Right lobe of liver (tissue), 6 donors: ENCODE results near the gene ADGRE2. TPM values are rescaled to one million over a fixed set of nuclear protein-coding genes. Genes with fewer than 3 reads are reported as not detected.

Source experiments
- ATAC-seq, 4 donors: fragments of 200-7000 bp; cut with Tn5 transposase; one replicate each; pipeline ENCODE4 v1.9.1; 2020; ENCODE audit warnings: mild to moderate bottlenecking in 4 of 4, moderate library complexity in 4 of 4
- DNase-seq, 3 donors: peaks; one replicate each; pipeline ENCODE4 v3.0.0-alpha.2; 2020
- H3K27ac ChIP-seq, 3 donors: fragments of 200-600 bp; one replicate each; pipeline ENCODE4 v1.8.0; 2022
- H3K27me3 ChIP-seq, 2 donors: fragments of 200-600 bp; one replicate each; pipeline ENCODE4 v1.8.0; 2022
- H3K36me3 ChIP-seq, 4 donors: fragments of 200-600 bp; sonication (generic) in 1 of 4; one replicate each; pipeline versions ENCODE4 v1.5.1 to v1.8.0; 2017 to 2022; ENCODE audit warnings: control low read depth in 1 of 4
- H3K4me1 ChIP-seq, 4 donors: fragments of 200-600 bp; sonication (generic) in 1 of 4; one replicate each; pipeline versions ENCODE4 v1.5.1 to v1.8.0; 2017 to 2022; ENCODE audit warnings: control low read depth in 1 of 4
- H3K4me3 ChIP-seq, 3 donors: fragments of 200-600 bp; one replicate each; pipeline ENCODE4 v1.8.0; 2022
- H3K9me3 ChIP-seq, 4 donors: fragments of 200-600 bp; sonication (generic) in 1 of 4; one replicate each; pipeline versions ENCODE4 v1.5.1 to v1.8.0; 2017 to 2022; ENCODE audit warnings: control low read depth in 1 of 4
- POLR2A ChIP-seq: fragments of 450-650 bp; IDR thresholded peaks from one replicate; pipeline ENCODE4 v1.6.1; 2017; ENCODE audit warnings: antibody characterized with exemption, mild to moderate bottlenecking
- WGBS: methylation state at CpG from one replicate; pipeline ENCODE4 v1.1.6; 2018; ENCODE audit warnings: low coverage, low lambda C conversion rate; ENCODE audit not compliant: insufficient coverage; ENCODE audit errors: missing lambda C conversion rate; 5-methylcytosine and 5-hydroxymethylcytosine counted together
- intact Hi-C, 2 donors: fragments of 100-400 bp; cut with DNase I; formaldehyde crosslinking; loops; one replicate each; pipeline versions ENCODE4 v1.11.2 to v1.14.1; 2022
- total RNA-seq, 6 experiments: library from RNA; depleted of rRNA in 2 of 6; stranded (reverse); fragments of >200 nt in 2 of 6; fragmentation: NEBNext Ultra II Directional in 3 of 6; extraction: Animal tissue kit (Norgen Biotek cat#: 25700) in 3 of 6; gene quantifications; one replicate each; pipeline versions ENCODE4 v1.1.0 to v1.2.4, GENCODE V29; 2016 to 2023
- TF ChIP-seq, protein P1 (sequence below), 4 donors: fragments of 200-600 bp in 3 of 4; fragments of 450-650 bp in 1 of 4; IDR thresholded peaks; one replicate each; pipeline versions ENCODE4 v1.5.1 to v1.8.0; 2016 to 2022; ENCODE audit warnings: antibody characterized with exemption in 4 of 4, mild to moderate bottlenecking in 2 of 4
- donor health status: DM: no; HTN: yes; CAD: no.
- donor health status: DM: no; HTN: no; CAD: no.
- donor health status: DM: no; HTN: no; CAD: no.
- donor health status: DM: no; HTN: yes; CAD: no.
- donor health status: DM: no; HTN: yes; CAD: no.

Gene ADGRE2
- total RNA-seq, 6 experiments from 2014 or later = 1.6 to 5.7 (median 1.9) TPM

DNA sequence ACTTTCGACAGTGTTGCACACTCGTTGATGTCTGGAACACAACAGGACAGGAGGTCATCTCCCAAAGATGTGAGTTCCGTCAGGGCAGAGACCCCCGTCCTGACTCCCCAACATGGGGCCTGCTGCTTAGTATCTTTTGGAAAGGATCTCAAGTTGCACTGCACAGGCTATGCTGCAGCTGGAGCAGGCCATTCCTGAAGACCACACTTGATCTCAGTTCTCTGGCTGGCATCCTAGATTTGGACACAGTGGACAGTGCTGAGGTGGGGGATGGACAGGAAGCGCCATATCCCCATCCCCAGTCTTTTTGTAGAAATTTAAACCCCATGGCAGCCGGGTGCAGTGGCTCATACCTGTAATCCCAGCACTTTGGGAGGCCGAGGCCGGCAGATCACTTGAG lies 5.9 kb downstream of the ADGRE2 start:
- peak in 1 of 3 donors; percentile 14 for DNase-seq
- TF ChIP-seq POLR2A = no peak
- TF ChIP-seq, protein P1, sequence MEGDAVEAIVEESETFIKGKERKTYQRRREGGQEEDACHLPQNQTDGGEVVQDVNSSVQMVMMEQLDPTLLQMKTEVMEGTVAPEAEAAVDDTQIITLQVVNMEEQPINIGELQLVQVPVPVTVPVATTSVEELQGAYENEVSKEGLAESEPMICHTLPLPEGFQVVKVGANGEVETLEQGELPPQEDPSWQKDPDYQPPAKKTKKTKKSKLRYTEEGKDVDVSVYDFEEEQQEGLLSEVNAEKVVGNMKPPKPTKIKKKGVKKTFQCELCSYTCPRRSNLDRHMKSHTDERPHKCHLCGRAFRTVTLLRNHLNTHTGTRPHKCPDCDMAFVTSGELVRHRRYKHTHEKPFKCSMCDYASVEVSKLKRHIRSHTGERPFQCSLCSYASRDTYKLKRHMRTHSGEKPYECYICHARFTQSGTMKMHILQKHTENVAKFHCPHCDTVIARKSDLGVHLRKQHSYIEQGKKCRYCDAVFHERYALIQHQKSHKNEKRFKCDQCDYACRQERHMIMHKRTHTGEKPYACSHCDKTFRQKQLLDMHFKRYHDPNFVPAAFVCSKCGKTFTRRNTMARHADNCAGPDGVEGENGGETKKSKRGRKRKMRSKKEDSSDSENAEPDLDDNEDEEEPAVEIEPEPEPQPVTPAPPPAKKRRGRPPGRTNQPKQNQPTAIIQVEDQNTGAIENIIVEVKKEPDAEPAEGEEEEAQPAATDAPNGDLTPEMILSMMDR (IDR thresholded peaks at IDR 0.05) = no peak
- intact Hi-C loops = no loop called here

DNA sequence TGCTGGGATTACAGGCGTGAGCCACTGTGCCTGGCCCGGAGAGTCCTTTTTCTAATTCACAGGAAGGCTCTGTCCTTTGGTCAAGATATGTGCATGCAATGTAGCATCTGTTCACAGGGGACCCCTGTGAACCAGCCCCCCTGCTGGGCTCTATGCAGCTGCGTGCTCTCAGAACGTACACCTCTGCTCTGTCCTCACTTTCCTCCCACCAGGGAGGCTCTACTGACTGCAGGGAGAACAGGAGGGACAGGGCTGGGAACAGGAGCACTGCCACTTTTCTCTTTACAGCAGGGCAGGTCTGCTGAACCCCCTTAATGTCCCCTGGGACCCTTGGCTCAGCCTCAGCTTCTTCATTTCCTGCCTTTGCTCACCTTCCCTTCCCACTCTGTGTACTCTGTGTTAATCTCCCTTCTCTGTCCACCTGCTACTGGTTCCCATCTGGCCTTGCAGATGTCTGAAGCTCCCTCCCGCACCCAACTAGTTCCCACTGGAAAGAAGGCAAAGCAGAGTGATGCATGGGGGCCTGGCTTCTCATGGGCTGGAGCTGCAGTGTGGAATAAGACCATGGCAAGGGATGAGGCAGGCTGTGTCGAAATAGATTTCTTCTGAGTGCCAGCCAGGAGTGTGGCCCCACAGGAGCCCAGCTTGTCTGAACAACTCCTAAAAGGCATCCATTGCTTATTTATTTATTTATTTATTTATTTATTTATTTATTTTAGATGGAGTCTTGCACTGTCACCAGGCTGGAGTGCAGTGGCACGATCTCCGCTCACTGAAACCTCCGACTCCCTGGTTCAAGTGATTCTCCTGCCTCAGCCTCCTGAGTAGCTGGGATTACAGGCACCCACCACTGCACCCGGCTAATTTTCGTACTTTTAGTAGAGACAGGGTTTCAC lies 7.2 kb downstream of the ADGRE2 start:
- Histone ChIP-seq H3K36me3 (no peaks in the 10 kb centered on the region), H3K9me3 (no peaks in the 10 kb centered on the region), H3K4me1 (no peaks in the 10 kb centered on the region), H3K27me3 (no peaks in the 10 kb centered on the region), H3K27ac (no peak overlapping the region), H3K4me3 (no peak overlapping the region)
- intact Hi-C loops = no loop called here
- 40% methylated on average over 4 of the region's 11 CpGs for WGBS
- DNase-seq (peak in 2 of 3 donors; percentile 8 to 31), ATAC-seq (no peak)
- TF ChIP-seq, protein P1 (IDR thresholded peaks at IDR 0.05) = no peak
- TF ChIP-seq POLR2A = no peak

More for the DNA sequence above, 5.9 kb downstream of the ADGRE2 start:
- H3K27ac ChIP-seq = no peak overlapping the region
- 0% methylated on average over 2 of the region's 8 CpGs for WGBS
- no peak overlapping the region for H3K4me3 ChIP-seq
- H3K9me3 ChIP-seq = no peaks in the 10 kb centered on the region
- no peaks in the 10 kb centered on the region for H3K27me3 ChIP-seq
- H3K36me3 ChIP-seq = no peaks in the 10 kb centered on the region
- ATAC-seq = no peak
- no peaks in the 10 kb centered on the region for H3K4me1 ChIP-seq

DNA sequence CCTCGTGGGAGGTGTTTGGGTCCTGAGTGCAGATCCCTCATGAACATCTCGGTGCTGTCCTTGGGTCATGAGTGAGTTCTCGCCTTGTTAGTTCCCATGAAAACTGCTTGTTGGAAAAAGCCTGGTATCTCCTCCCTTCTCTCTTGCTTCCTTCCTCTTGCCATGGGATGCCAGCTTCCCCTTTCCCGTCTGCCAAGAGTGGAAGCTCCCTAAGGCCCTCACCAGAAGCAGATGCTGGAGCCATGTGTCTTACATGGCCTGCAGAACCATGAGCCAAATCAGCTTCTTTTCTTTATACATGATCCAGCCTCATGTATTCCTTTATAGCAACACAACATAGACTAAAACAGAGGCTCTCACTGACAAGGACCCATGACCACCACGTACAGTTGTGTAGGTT lies 8.2 kb downstream of the ADGRE2 start:
- intact Hi-C loops = no loop called here
- Histone ChIP-seq H3K27me3 (no peaks in the 10 kb centered on the region), H3K4me3 (no peak overlapping the region), H3K4me1 (no peaks in the 10 kb centered on the region), H3K9me3 (no peaks in the 10 kb centered on the region), H3K36me3 (no peaks in the 10 kb centered on the region), H3K27ac (no peak overlapping the region)
- ATAC-seq (no peak), DNase-seq (no peak)
- TF ChIP-seq, protein P1 (IDR thresholded peaks at IDR 0.05) = no peak
- TF ChIP-seq POLR2A = no peak
- WGBS = 58% methylated on average over 2 of the region's 5 CpGs

DNA sequence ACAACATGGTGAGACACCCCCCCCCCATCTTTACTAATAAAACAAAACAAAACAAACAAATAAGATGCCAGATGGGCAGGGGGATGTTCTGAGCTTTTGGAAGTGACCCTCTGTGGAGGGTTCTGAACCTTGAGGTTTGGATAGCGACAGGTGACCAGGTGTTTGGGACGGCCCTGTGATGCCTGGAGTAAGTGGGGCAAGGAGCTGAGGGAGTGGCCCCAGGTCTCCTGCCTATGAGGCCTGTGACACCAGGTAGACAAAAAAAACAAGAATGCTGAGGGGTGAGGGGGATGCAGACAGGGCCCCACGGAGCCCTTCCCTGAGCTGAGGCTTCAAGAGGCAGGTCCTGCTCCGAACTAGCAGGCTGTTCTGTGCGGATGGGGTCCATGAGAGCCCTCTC lies 9.2 kb downstream of the ADGRE2 start:
- no peak for TF ChIP-seq POLR2A
- TF ChIP-seq, protein P1 (IDR thresholded peaks at IDR 0.05) = no peak
- intact Hi-C loops = no loop called here
- Histone ChIP-seq H3K27me3 (no peaks in the 10 kb centered on the region), H3K9me3 (no peaks in the 10 kb centered on the region), H3K27ac (no peak overlapping the region), H3K4me3 (no peak overlapping the region), H3K4me1 (no peaks in the 10 kb centered on the region), H3K36me3 (no peaks in the 10 kb centered on the region)
- 57% methylated on average over 1 of the region's 5 CpGs for WGBS
- no peak for ATAC-seq
- peak in 1 of 3 donors; percentile 18 for DNase-seq
